ENCODE data around the gene SLC11A2. TPM values are rescaled to one million over a fixed set of nuclear protein-coding genes. Genes with fewer than 3 reads are reported as not detected.

The SLC11A2 gene
- total RNA-seq, 4 donors from 2014 or later: 43.3 to 64.8 (median 50.8) TPM

DNA sequence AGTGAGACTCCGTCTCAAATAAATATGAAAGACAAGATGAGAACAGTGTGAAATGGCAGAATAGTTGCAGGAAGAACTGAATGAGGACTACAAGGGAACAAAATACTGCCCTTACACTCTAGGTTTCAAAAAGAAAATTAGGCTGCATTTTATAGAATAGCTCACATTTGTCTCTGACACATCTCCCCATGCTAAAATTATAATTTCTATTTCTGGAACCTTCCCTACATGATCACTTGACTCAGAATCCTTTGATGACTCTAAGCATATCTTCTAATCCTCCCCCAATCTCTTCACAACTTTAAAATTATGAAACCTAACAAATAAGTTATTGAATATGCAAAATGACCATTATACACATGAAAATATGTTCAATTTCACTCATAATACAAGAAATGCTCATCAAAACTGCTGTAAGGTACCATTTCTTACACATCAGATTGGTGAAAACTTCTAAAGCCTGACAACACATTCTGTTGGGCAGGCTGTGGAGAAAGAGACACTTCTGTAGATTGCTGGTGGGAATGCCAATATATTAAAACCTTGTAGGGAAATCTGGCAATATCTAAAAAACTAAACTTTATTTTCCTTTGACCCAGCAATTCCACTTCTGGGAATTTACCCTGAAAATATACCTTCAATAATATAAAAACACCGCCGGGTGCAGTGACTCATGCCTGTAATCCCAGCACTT lies 78.1 kb downstream of the SLC11A2 start:
- TF ChIP-seq, protein P1, sequence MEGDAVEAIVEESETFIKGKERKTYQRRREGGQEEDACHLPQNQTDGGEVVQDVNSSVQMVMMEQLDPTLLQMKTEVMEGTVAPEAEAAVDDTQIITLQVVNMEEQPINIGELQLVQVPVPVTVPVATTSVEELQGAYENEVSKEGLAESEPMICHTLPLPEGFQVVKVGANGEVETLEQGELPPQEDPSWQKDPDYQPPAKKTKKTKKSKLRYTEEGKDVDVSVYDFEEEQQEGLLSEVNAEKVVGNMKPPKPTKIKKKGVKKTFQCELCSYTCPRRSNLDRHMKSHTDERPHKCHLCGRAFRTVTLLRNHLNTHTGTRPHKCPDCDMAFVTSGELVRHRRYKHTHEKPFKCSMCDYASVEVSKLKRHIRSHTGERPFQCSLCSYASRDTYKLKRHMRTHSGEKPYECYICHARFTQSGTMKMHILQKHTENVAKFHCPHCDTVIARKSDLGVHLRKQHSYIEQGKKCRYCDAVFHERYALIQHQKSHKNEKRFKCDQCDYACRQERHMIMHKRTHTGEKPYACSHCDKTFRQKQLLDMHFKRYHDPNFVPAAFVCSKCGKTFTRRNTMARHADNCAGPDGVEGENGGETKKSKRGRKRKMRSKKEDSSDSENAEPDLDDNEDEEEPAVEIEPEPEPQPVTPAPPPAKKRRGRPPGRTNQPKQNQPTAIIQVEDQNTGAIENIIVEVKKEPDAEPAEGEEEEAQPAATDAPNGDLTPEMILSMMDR (IDR thresholded peaks at IDR 0.05; ENCODE audit: low read depth): no peak

DNA sequence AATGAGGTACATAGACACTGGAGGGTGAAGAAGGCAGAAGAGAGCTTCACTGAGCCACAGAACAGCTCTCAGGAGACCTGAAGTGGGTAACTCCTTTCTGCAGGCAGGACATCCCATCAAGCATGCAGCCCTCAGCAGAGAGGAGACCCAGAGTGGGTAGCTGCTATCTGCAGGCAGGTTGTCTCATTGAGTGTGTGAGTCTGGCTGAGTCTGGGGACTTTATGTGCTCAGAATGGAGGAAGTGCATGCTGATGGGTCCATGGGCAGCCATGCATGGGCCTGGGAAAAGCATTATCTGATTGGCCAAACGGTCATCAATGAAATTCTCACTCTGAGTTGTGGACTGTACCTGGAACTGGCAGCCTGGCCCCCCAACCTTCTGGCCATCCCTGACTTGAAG lies 88.5 kb downstream of the SLC11A2 start:
- TF ChIP-seq, protein P1 (IDR thresholded peaks at IDR 0.05; ENCODE audit: low read depth): no peak

DNA sequence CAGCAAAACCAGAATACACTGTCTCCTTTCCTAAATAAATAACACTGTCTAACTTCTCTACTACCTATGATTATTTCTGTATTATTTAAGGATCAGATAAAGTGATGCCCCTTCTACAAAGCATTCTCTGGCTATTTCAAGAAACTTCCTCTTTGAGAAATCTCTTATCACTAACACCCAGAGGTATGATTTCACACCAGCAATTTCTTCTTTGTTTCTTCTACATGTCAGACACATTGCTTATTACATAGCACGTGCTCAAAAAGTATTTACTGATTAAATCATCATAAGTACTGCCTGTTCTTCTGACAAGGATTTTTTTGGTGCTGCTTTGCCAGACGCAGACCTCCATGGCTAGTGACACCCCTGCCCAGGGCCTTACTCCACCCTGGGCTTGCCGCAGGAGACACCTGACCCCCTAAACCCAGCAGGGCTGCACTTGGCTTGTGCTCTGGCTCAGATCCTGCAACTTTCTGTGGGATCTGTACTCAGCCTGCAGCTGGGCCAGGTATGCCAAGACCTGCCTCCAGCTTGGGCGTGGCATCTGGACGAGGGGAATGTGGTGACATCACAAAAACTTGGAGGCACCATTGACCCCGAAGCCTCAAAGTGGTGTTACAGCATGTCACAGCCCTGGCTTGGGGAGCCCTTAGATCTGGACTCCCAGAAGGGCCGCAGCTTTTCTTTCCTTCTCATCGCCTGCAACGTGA lies 89.2 kb downstream of the SLC11A2 start:
- TF ChIP-seq, protein P1 (IDR thresholded peaks at IDR 0.05; ENCODE audit: low read depth): no peak

DNA sequence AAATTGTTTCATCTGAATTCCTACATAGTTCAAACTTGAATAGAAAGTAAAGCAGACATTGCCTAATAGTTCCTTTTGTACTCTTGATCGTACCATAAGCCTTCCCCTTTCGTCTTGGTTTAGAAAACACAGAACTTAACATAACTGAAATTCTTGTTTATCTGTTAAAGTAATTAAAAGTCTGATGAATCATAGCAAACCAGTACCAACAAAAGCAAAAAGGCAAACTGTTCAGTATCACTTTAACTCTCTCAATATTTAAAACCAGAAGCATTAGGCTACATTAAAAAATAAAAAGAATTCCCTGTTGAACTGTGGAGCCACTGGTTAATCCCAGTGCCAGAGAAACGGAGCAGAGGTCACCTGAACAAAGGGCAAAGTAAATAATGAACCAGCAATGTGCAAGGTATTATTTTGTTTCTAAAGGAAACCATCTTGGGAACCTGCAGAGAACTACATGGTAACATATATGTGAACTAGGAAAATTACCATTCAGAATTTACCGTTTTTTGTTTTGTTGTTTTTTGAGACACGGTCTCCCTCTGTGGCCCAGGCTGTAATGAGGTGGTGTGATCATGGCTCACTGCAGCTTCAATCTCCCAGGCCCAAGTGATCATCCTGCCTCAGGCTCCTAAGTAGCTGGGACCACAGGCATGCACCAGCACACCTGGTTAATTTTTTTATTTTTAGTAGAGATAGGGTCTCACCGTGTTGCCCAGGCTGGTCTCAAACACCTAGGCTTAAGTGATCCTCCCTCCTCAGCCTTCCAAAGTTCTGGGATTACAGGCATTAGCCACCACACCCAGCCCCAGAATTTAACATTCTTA lies 91.0 kb downstream of the SLC11A2 start:
- TF ChIP-seq, protein P1 (IDR thresholded peaks at IDR 0.05; ENCODE audit: low read depth): no peak

DNA sequence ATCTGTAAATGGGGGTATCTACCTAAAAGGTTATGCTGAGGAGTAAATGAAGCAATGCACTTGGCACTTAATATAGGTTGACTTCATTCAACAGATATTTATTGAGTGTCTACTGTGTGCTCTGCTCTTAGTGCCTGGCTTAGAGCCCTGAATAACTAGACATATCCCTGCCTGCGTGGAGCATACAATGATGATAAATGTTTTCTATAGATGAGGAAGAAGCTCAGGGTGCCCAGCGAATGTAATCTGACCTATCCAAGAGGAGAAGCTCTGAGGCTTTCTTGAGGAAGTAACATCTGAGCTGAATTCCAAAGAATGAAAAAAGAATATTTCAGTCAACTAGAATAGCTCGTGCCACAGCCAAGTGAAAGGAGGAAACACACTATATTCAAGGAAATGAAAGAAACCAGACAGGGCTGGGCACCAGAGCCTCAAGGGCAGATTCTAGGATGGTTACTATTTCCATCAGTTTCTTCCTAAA lies 91.8 kb downstream of the SLC11A2 start:
- TF ChIP-seq, protein P1 (IDR thresholded peaks at IDR 0.05; ENCODE audit: low read depth): no peak

DNA sequence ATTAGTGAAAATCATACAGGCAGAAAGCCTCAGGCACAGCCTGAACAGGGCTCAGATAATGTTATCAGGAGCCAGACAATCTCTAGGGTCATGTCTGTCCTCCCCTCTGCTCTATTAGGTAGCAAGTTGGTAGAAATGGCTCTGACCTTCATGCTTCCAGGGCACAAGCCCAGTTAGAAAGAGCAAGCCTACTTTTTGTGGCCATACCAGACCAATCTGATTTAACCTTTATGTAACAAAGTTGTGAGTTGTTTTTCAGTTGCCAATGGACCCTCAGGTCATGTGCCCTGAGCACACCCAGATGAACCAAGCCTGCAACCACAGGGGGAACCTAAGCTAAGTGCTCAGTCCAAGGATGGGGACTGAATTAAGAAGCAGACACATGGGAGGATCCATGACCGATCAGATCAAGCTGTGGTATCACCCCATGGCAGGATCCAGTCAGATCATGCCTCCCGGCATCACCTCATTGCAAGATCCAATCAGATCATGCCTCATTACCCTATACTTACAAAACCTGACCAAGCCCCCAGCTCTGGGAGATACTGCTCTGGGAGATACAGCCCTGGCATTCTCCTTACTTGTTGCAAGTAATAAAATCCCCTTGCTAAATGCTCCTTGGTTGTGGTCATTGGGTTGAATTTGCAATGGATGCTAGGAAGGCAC lies 92.6 kb downstream of the SLC11A2 start:
- TF ChIP-seq, protein P1 (IDR thresholded peaks at IDR 0.05; ENCODE audit: low read depth): no peak
